ENCODE data around the gene SLC25A33. TPM values are rescaled to one million over a fixed set of nuclear protein-coding genes. Genes with fewer than 3 reads are reported as not detected.

Gene SLC25A33
- total and polyA plus RNA-seq, 2 donors, result 4.6 to 5.8 TPM

GRCh38 chr1:9534953-9535352 lies 4.3 kb upstream of the SLC25A33 start:
- Histone ChIP-seq H3K4me3 (ENCODE audit: low read length in 2 of 2) (no peak overlapping the region), H3K4me1 (ENCODE audit: control insufficient read depth in 2 of 2, insufficient read depth in 2 of 2, low read length in 2 of 2) (peaks cover 6 to 15% of the 10 kb centered on the region in 2 donors), H3K36me3 (ENCODE audit: control insufficient read depth in 2 of 2, insufficient read depth in 2 of 2, low read length in 1 of 2) (no peaks in the 10 kb centered on the region), H3K9me3 (ENCODE audit: control insufficient read depth in 2 of 2, insufficient read depth in 1 of 2, low read length in 1 of 2) (no peaks in the 10 kb centered on the region), H3K27ac (ENCODE audit: low read depth in 1 of 2, low read length in 1 of 2) (no peak overlapping the region), H3K27me3 (ENCODE audit: control insufficient read depth in 2 of 2, insufficient read depth in 1 of 2, low read length in 1 of 2) (peaks cover 0 to 2% of the 10 kb centered on the region in 2 donors)
- DNase-seq (ENCODE audit: low read depth in 6 of 9, low spot score in 9 of 9), result no peak
- WGBS, result 96% methylated on average over 10 of the region's 10 CpGs

- H3K4me1 ChIP-seq (ENCODE audit: control insufficient read depth in 2 of 2, insufficient read depth in 2 of 2, low read length in 2 of 2), result peaks cover 11 to 22% of the 10 kb centered on the region in 2 donors
Observed at GRCh38 chr1:9536301-9536700, 3.0 kb upstream of the SLC25A33 start.

GRCh38 chr1:9537863-9538668 lies 1.2 kb upstream of the SLC25A33 start:
- no peak overlapping the region for H3K27ac ChIP-seq (ENCODE audit: low read depth in 1 of 2, low read length in 1 of 2)
- H3K27me3 ChIP-seq (ENCODE audit: control insufficient read depth in 2 of 2, insufficient read depth in 1 of 2, low read length in 1 of 2), result peaks cover 0 to 4% of the 10 kb centered on the region in 2 donors
- peaks cover 11 to 26% of the 10 kb centered on the region in 2 donors for H3K4me1 ChIP-seq (ENCODE audit: control insufficient read depth in 2 of 2, insufficient read depth in 2 of 2, low read length in 2 of 2)
- H3K36me3 ChIP-seq (ENCODE audit: control insufficient read depth in 2 of 2, insufficient read depth in 2 of 2, low read length in 1 of 2), result no peaks in the 10 kb centered on the region
- DNase-seq (ENCODE audit: low read depth in 6 of 9, low spot score in 9 of 9), result peak in 1 of 9 donors; percentile 23
- WGBS, result 97% methylated on average over 7 of the region's 7 CpGs
- H3K9me3 ChIP-seq (ENCODE audit: control insufficient read depth in 2 of 2, insufficient read depth in 1 of 2, low read length in 1 of 2), result no peaks in the 10 kb centered on the region
- no peak overlapping the region for H3K4me3 ChIP-seq (ENCODE audit: low read length in 2 of 2)

More at GRCh38 chr1:9536301-9536700, 3.0 kb upstream of the SLC25A33 start:
- Histone ChIP-seq H3K4me3 (ENCODE audit: low read length in 2 of 2) (no peak overlapping the region), H3K36me3 (ENCODE audit: control insufficient read depth in 2 of 2, insufficient read depth in 2 of 2, low read length in 1 of 2) (no peaks in the 10 kb centered on the region), H3K27ac (ENCODE audit: low read depth in 1 of 2, low read length in 1 of 2) (no peak overlapping the region), H3K9me3 (ENCODE audit: control insufficient read depth in 2 of 2, insufficient read depth in 1 of 2, low read length in 1 of 2) (no peaks in the 10 kb centered on the region), H3K27me3 (ENCODE audit: control insufficient read depth in 2 of 2, insufficient read depth in 1 of 2, low read length in 1 of 2) (peaks cover 0 to 4% of the 10 kb centered on the region in 2 donors)
- no peak for DNase-seq (ENCODE audit: low read depth in 6 of 9, low spot score in 9 of 9)
- 100% methylated on average over 1 of the region's 1 CpG for WGBS

GRCh38 chr1:9538669-9539164 lies 548 bp upstream of the SLC25A33 start:
- 90% methylated on average over 23 of the region's 23 CpGs for WGBS
- no peak for DNase-seq (ENCODE audit: low read depth in 6 of 9, low spot score in 9 of 9)
- H3K27ac ChIP-seq (ENCODE audit: low read depth in 1 of 2, low read length in 1 of 2), result peak overlapping the region; percentile 60 to 63
- peak overlapping the region in 1 of 2 donors; percentile 84 for H3K4me3 ChIP-seq (ENCODE audit: low read length in 2 of 2)
- H3K9me3 ChIP-seq (ENCODE audit: control insufficient read depth in 2 of 2, insufficient read depth in 1 of 2, low read length in 1 of 2), result no peaks in the 10 kb centered on the region
- peaks cover 11 to 26% of the 10 kb centered on the region in 2 donors for H3K4me1 ChIP-seq (ENCODE audit: control insufficient read depth in 2 of 2, insufficient read depth in 2 of 2, low read length in 2 of 2)
- peaks cover 0 to 4% of the 10 kb centered on the region in 2 donors for H3K27me3 ChIP-seq (ENCODE audit: control insufficient read depth in 2 of 2, insufficient read depth in 1 of 2, low read length in 1 of 2)
- H3K36me3 ChIP-seq (ENCODE audit: control insufficient read depth in 2 of 2, insufficient read depth in 2 of 2, low read length in 1 of 2), result no peaks in the 10 kb centered on the region

- H3K4me1 ChIP-seq (ENCODE audit: control insufficient read depth in 2 of 2, insufficient read depth in 2 of 2, low read length in 2 of 2), result peaks cover 11 to 26% of the 10 kb centered on the region in 2 donors
- 3% methylated on average over 61 of the region's 61 CpGs for WGBS
- peaks cover 0 to 4% of the 10 kb centered on the region in 2 donors for H3K27me3 ChIP-seq (ENCODE audit: control insufficient read depth in 2 of 2, insufficient read depth in 1 of 2, low read length in 1 of 2)
- no peaks in the 10 kb centered on the region for H3K9me3 ChIP-seq (ENCODE audit: control insufficient read depth in 2 of 2, insufficient read depth in 1 of 2, low read length in 1 of 2)
- peak overlapping the region in 1 of 2 donors; percentile 70 for H3K27ac ChIP-seq (ENCODE audit: low read depth in 1 of 2, low read length in 1 of 2)
- H3K36me3 ChIP-seq (ENCODE audit: control insufficient read depth in 2 of 2, insufficient read depth in 2 of 2, low read length in 1 of 2), result no peaks in the 10 kb centered on the region
- peak overlapping the region; percentile 70 to 84 for H3K4me3 ChIP-seq (ENCODE audit: low read length in 2 of 2)
- peak in 4 of 9 donors; percentile 28 to 65 (median 38) for DNase-seq (ENCODE audit: low read depth in 6 of 9, low spot score in 9 of 9)
Observed at GRCh38 chr1:9539829-9540550, 725 bp downstream of the SLC25A33 start.

- Histone ChIP-seq H3K9me3 (ENCODE audit: control insufficient read depth in 2 of 2, insufficient read depth in 1 of 2, low read length in 1 of 2) (no peaks in the 10 kb centered on the region), H3K4me3 (ENCODE audit: low read length in 2 of 2) (no peak overlapping the region), H3K27ac (ENCODE audit: low read depth in 1 of 2, low read length in 1 of 2) (no peak overlapping the region), H3K36me3 (ENCODE audit: control insufficient read depth in 2 of 2, insufficient read depth in 2 of 2, low read length in 1 of 2) (no peaks in the 10 kb centered on the region), H3K27me3 (ENCODE audit: control insufficient read depth in 2 of 2, insufficient read depth in 1 of 2, low read length in 1 of 2) (peaks cover 0 to 4% of the 10 kb centered on the region in 2 donors), H3K4me1 (ENCODE audit: control insufficient read depth in 2 of 2, insufficient read depth in 2 of 2, low read length in 2 of 2) (peaks cover 11 to 26% of the 10 kb centered on the region in 2 donors)
- WGBS, result 46% methylated on average over 3 of the region's 3 CpGs
- no peak for DNase-seq (ENCODE audit: low read depth in 6 of 9, low spot score in 9 of 9)
Observed at GRCh38 chr1:9542430-9542829, 3.2 kb downstream of the SLC25A33 start.

- Histone ChIP-seq H3K36me3 (ENCODE audit: control insufficient read depth in 2 of 2, insufficient read depth in 2 of 2, low read length in 1 of 2) (no peaks in the 10 kb centered on the region), H3K4me3 (ENCODE audit: low read length in 2 of 2) (no peak overlapping the region), H3K27ac (ENCODE audit: low read depth in 1 of 2, low read length in 1 of 2) (no peak overlapping the region), H3K9me3 (ENCODE audit: control insufficient read depth in 2 of 2, insufficient read depth in 1 of 2, low read length in 1 of 2) (no peaks in the 10 kb centered on the region), H3K27me3 (ENCODE audit: control insufficient read depth in 2 of 2, insufficient read depth in 1 of 2, low read length in 1 of 2) (peaks cover 0 to 3% of the 10 kb centered on the region in 2 donors), H3K4me1 (ENCODE audit: control insufficient read depth in 2 of 2, insufficient read depth in 2 of 2, low read length in 2 of 2) (peaks cover 5 to 12% of the 10 kb centered on the region in 2 donors)
- WGBS, result 98% methylated on average over 3 of the region's 3 CpGs
- DNase-seq (ENCODE audit: low read depth in 6 of 9, low spot score in 9 of 9), result no peak
Observed at GRCh38 chr1:9544926-9545325, 5.7 kb downstream of the SLC25A33 start.

- Histone ChIP-seq H3K9me3 (ENCODE audit: control insufficient read depth in 2 of 2, insufficient read depth in 1 of 2, low read length in 1 of 2) (no peaks in the 10 kb centered on the region), H3K36me3 (ENCODE audit: control insufficient read depth in 2 of 2, insufficient read depth in 2 of 2, low read length in 1 of 2) (peaks cover 0 to 3% of the 10 kb centered on the region in 2 donors), H3K27ac (ENCODE audit: low read depth in 1 of 2, low read length in 1 of 2) (no peak overlapping the region), H3K4me1 (ENCODE audit: control insufficient read depth in 2 of 2, insufficient read depth in 2 of 2, low read length in 2 of 2) (no peaks in the 10 kb centered on the region), H3K27me3 (ENCODE audit: control insufficient read depth in 2 of 2, insufficient read depth in 1 of 2, low read length in 1 of 2) (no peaks in the 10 kb centered on the region), H3K4me3 (ENCODE audit: low read length in 2 of 2) (no peak overlapping the region)
- no peak for DNase-seq (ENCODE audit: low read depth in 6 of 9, low spot score in 9 of 9)
- WGBS, result 98% methylated on average over 6 of the region's 6 CpGs
Observed at GRCh38 chr1:9549955-9550546, 10.8 kb downstream of the SLC25A33 start.
